ENCODE data around the gene SGO1. TPM values are rescaled to one million over a fixed set of nuclear protein-coding genes. Genes with fewer than 3 reads are reported as not detected.

SGO1 gene
- total RNA-seq, 1 experiment from 2014 or later, result 23.5 TPM

GRCh38 chr3:20235796-20236195 is 49.8 kb upstream of the SGO1 start:
- POLR2A ChIA-PET, result no interaction called here
- ATAC-seq (no peak), DNase-seq (ENCODE audit: low read depth, low spot score) (no peak)
- H3K4me3 ChIP-seq (replicated peaks in 1 of 2; ENCODE audit: low read depth in 1 of 2, low read length in 2 of 2), result no peak overlapping the region
- no peak overlapping the region for H2AFZ ChIP-seq (ENCODE audit: low read depth, low read length, poor library complexity, severe bottlenecking)
- TF ChIP-seq TCF7L2 (IDR thresholded peaks at IDR 0.05; ENCODE audit: borderline replicate concordance, extremely low read depth, insufficient read depth, insufficient read length) (no peak), ZNF274 (IDR thresholded peaks at IDR 0.05; ENCODE audit: low read depth, low read length) (no peak), SRF (IDR thresholded peaks at IDR 0.05; ENCODE audit: low read depth) (no peak), YY1 (IDR thresholded peaks at IDR 0.05; ENCODE audit: extremely low read depth, insufficient replicate concordance, low read depth, low read length) (no peak)
- TF ChIP-seq, protein P1, sequence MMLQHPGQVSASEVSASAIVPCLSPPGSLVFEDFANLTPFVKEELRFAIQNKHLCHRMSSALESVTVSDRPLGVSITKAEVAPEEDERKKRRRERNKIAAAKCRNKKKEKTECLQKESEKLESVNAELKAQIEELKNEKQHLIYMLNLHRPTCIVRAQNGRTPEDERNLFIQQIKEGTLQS (IDR thresholded peaks at IDR 0.05), result no peak
- H3K4me2 ChIP-seq (ENCODE audit: low read length), result no peak overlapping the region
- H3K36me3 ChIP-seq (ENCODE audit: control insufficient read depth in 1 of 2, insufficient read depth in 2 of 2, low read length in 2 of 2), result no peaks in the 10 kb centered on the region
- H3K9ac ChIP-seq (ENCODE audit: low read length), result no peak overlapping the region
- no peaks in the 10 kb centered on the region for H3K9me3 ChIP-seq (ENCODE audit: control insufficient read depth in 1 of 2, insufficient read depth in 1 of 2, low read depth in 1 of 2, low read length in 2 of 2)
- no peaks in the 10 kb centered on the region for H3K79me2 ChIP-seq (ENCODE audit: insufficient read depth, low read length)
- CTCF ChIA-PET, result no interaction called here
- RAD21 ChIA-PET (ENCODE audit: low non-redundant PET in 1 of 2, low total read pairs in 2 of 2, uncharacterized antibody in 2 of 2, unreplicated experiment in 2 of 2), result no interaction called here
- no peak overlapping the region for H3K27ac ChIP-seq (ENCODE audit: low read depth, low read length)
- H3K27me3 ChIP-seq (ENCODE audit: insufficient read depth, low read length), result no peaks in the 10 kb centered on the region
- H4K20me1 ChIP-seq (ENCODE audit: insufficient read depth), result no peaks in the 10 kb centered on the region
- no peaks in the 10 kb centered on the region for H3K4me1 ChIP-seq (ENCODE audit: control insufficient read depth in 1 of 2, insufficient read depth in 2 of 2, low read length in 2 of 2)
- no peaks in the 10 kb centered on the region for H3K9me2 ChIP-seq (ENCODE audit: insufficient read depth)
- intact Hi-C loops (cut with micrococcal nuclease), result no loop called here
- no TSS peak for BruUV-seq (replicated peaks)

DNA sequence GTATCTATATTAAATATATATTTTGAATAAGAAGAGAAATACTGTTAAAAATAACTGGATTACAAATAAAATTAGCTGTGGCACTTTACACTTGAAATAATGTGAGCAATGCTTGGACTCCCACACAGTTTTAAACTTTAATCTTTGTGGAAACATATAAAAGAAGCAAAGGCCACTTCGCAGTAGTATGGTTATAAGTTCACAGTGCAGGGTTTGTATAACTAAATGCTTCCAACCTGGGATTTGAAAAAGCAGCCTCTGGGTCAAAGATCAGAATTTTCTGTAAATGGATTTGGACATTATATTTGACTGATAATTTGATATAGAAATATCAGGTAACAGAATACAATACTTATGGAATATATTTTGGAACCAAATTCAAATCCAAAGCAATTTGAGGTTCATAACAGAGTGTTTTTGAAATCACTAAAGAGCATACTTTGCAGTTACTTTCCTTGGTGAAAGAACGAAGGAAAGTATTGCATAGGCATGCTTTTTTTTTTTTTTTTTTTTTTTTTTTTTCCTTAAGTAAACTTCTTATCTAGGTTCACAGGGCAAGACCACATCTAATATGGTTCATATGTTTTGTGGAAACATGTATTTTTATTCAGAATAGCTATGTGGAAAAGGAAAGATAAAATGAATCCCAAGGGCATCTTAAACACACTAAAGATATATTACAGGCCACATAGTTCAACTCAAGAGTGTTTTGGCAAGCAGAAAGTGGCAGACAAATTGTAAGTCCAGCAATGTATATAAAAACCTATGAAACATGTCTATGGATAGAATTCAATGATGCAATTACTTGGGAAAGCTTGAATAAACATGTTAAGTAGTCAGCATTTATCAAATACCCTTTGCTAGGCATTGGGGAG is 47.1 kb upstream of the SGO1 start:
- intact Hi-C loops (cut with micrococcal nuclease), result no loop called here
- H3K79me2 ChIP-seq (ENCODE audit: insufficient read depth, low read length), result no peaks in the 10 kb centered on the region
- ATAC-seq (no peak), DNase-seq (ENCODE audit: low read depth, low spot score) (no peak)
- no peaks in the 10 kb centered on the region for H4K20me1 ChIP-seq (ENCODE audit: insufficient read depth)
- H3K9ac ChIP-seq (ENCODE audit: low read length), result no peak overlapping the region
- H3K9me2 ChIP-seq (ENCODE audit: insufficient read depth), result no peaks in the 10 kb centered on the region
- H2AFZ ChIP-seq (ENCODE audit: low read depth, low read length, poor library complexity, severe bottlenecking), result no peak overlapping the region
- H3K27ac ChIP-seq (ENCODE audit: low read depth, low read length), result no peak overlapping the region
- H3K9me3 ChIP-seq (ENCODE audit: control insufficient read depth in 1 of 2, insufficient read depth in 1 of 2, low read depth in 1 of 2, low read length in 2 of 2), result no peaks in the 10 kb centered on the region
- ChIA-PET RAD21 (ENCODE audit: low non-redundant PET in 1 of 2, low total read pairs in 2 of 2, uncharacterized antibody in 2 of 2, unreplicated experiment in 2 of 2) (no interaction called here), POLR2A (no interaction called here), CTCF (no interaction called here)
- peaks cover 6% of the 10 kb centered on the region for H3K27me3 ChIP-seq (ENCODE audit: insufficient read depth, low read length)
- no peak overlapping the region for H3K4me3 ChIP-seq (replicated peaks in 1 of 2; ENCODE audit: low read depth in 1 of 2, low read length in 2 of 2)
- BruUV-seq (replicated peaks), result no TSS peak
- no peaks in the 10 kb centered on the region for H3K36me3 ChIP-seq (ENCODE audit: control insufficient read depth in 1 of 2, insufficient read depth in 2 of 2, low read length in 2 of 2)
- TF ChIP-seq ZFX (IDR thresholded peaks at IDR 0.05) (no peak), POLR2A (IDR thresholded peaks at IDR 0.05; ENCODE audit: borderline replicate concordance, extremely low read depth, insufficient read depth, insufficient read length) (no peak), CTCF (IDR thresholded peaks at IDR 0.05 in 2 of 3, conservative IDR thresholded peaks at IDR 0.05 in 1 of 3; ENCODE audit: borderline replicate concordance in 1 of 3, insufficient read depth in 1 of 3, low read depth in 2 of 3, low read length in 2 of 3) (no peak), FOSL1 (IDR thresholded peaks at IDR 0.05; ENCODE audit: low read depth) (no peak), ZNF274 (IDR thresholded peaks at IDR 0.05; ENCODE audit: low read depth, low read length) (no peak), SRF (IDR thresholded peaks at IDR 0.05; ENCODE audit: low read depth) (no peak), TCF7L2 (IDR thresholded peaks at IDR 0.05; ENCODE audit: borderline replicate concordance, extremely low read depth, insufficient read depth, insufficient read length) (no peak), CEBPB (IDR thresholded peaks at IDR 0.05; ENCODE audit: low read depth) (no peak), EZH2phosphoT487 (IDR thresholded peaks at IDR 0.05; ENCODE audit: borderline replicate concordance) (no peak), RAD21 (IDR thresholded peaks at IDR 0.05; ENCODE audit: low read depth) (no peak), MAX (IDR thresholded peaks at IDR 0.05) (no peak), JUND (IDR thresholded peaks at IDR 0.05) (no peak), ELF1 (IDR thresholded peaks at IDR 0.05; ENCODE audit: borderline replicate concordance, low read depth) (no peak), YY1 (IDR thresholded peaks at IDR 0.05; ENCODE audit: extremely low read depth, insufficient replicate concordance, low read depth, low read length) (no peak)
- H3K4me2 ChIP-seq (ENCODE audit: low read length), result no peak overlapping the region
- H3K4me1 ChIP-seq (ENCODE audit: control insufficient read depth in 1 of 2, insufficient read depth in 2 of 2, low read length in 2 of 2), result no peaks in the 10 kb centered on the region

Measured in HCT116 (cell line).